Right atrium auricular region (tissue), 2 donors: ENCODE results near the gene WASHC4. TPM values are rescaled to one million over a fixed set of nuclear protein-coding genes. Genes with fewer than 3 reads are reported as not detected.

Experiments
- DNase-seq: peaks from one replicate; pipeline ENCODE4 v3.0.0-alpha.2; 2019; ENCODE audit warnings: low spot score
- H3K27ac ChIP-seq, 2 donors: fragments of 200-600 bp; sonication (generic); 1 replicate in 1 of 2; 2 replicates in 1 of 2; pipeline ENCODE4 v1.5.1; 2016 to 2019
- H3K27me3 ChIP-seq, 2 donors: fragments of 200-600 bp; sonication (generic); one replicate each; pipeline versions ENCODE4 v1.5.1 to v1.6.0; 2017 to 2019
- H3K36me3 ChIP-seq: fragments of 200-600 bp; sonication (generic); one replicate; pipeline ENCODE4 v1.5.1; 2016
- H3K4me1 ChIP-seq, 2 donors: fragments of 200-600 bp; sonication (generic); one replicate each; pipeline versions ENCODE4 v1.5.1 to v1.6.0; 2017 to 2019
- H3K4me3 ChIP-seq, 2 donors: fragments of 200-600 bp; sonication (generic); 1 replicate in 1 of 2; 2 replicates in 1 of 2; pipeline ENCODE4 v1.5.1; 2017 to 2019; ENCODE audit warnings: mild to moderate bottlenecking in 1 of 2, moderate library complexity in 1 of 2
- H3K9me3 ChIP-seq, 2 donors: fragments of 200-600 bp; sonication (generic); one replicate each; pipeline ENCODE4 v1.5.1; 2019
- total RNA-seq, 2 donors: library from RNA; depleted of rRNA; stranded (reverse); fragments of >200 nt; gene quantifications; one replicate each; pipeline ENCODE4 v1.1.0, GENCODE V29; 2016
- TF ChIP-seq, protein P1 (sequence below), 2 donors: fragments of 200-600 bp; sonication (generic); IDR thresholded peaks; one replicate each; pipeline ENCODE4 v1.5.1; 2019; ENCODE audit warnings: antibody characterized with exemption in 2 of 2

Gene WASHC4
- total RNA-seq, 2 donors from 2014 or later = 19.5 to 23.8 TPM

DNA sequence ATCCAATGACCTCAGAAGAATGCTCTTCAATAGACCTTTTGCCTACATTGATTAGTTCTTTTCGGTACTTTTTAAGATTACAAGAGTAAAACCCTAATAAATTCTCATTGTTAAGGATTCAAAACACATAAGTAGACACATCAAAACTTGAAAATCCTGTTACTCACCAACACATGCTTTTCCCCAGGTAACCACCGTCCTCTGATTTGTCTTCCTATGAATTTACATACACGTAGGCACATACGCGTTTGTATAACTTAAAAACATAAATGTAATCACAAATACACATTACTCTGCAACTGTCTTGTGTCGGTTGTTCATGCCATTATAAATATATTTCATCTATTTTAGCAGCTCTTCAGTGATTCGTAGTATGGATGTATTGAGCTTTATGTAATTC is 910 bp upstream of the WASHC4 start:
- DNase-seq = no peak
- Histone ChIP-seq H3K4me1 (peaks cover 0 to 38% of the 10 kb centered on the region in 2 donors), H3K27me3 (no peaks in the 10 kb centered on the region), H3K27ac (peak overlapping the region in 1 of 2 donors; percentile 95), H3K9me3 (no peaks in the 10 kb centered on the region), H3K4me3 (peak overlapping the region; percentile 81 to 98), H3K36me3 (no peaks in the 10 kb centered on the region)
- TF ChIP-seq, protein P1, sequence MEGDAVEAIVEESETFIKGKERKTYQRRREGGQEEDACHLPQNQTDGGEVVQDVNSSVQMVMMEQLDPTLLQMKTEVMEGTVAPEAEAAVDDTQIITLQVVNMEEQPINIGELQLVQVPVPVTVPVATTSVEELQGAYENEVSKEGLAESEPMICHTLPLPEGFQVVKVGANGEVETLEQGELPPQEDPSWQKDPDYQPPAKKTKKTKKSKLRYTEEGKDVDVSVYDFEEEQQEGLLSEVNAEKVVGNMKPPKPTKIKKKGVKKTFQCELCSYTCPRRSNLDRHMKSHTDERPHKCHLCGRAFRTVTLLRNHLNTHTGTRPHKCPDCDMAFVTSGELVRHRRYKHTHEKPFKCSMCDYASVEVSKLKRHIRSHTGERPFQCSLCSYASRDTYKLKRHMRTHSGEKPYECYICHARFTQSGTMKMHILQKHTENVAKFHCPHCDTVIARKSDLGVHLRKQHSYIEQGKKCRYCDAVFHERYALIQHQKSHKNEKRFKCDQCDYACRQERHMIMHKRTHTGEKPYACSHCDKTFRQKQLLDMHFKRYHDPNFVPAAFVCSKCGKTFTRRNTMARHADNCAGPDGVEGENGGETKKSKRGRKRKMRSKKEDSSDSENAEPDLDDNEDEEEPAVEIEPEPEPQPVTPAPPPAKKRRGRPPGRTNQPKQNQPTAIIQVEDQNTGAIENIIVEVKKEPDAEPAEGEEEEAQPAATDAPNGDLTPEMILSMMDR (IDR thresholded peaks at IDR 0.05) = no peak

DNA sequence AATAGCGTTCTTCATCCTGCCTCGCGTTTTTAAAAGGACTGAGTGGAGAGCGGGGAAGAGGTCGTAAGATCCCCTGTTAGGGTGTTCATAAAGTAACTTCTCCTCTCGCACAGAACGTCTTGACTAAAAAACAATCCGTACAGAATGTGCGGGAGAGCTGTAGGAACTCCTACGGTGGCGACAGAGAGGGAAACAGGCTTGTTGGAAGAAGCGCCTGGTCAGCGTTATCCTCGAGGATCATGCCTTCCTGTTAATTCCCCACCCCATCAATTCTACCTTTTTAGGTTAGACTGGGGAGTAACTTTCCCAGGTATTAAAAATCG is 399 bp upstream of the WASHC4 start:
- DNase-seq = no peak
- H3K4me1 ChIP-seq = peaks cover 0 to 39% of the 10 kb centered on the region in 2 donors
- no peaks in the 10 kb centered on the region for H3K9me3 ChIP-seq
- H3K4me3 ChIP-seq = peak overlapping the region; percentile 81 to 98
- H3K36me3 ChIP-seq = peaks cover 4% of the 10 kb centered on the region
- TF ChIP-seq, protein P1 (IDR thresholded peaks at IDR 0.05) = no peak
- H3K27ac ChIP-seq = peak overlapping the region; percentile 95 to 98
- H3K27me3 ChIP-seq = no peaks in the 10 kb centered on the region

DNA sequence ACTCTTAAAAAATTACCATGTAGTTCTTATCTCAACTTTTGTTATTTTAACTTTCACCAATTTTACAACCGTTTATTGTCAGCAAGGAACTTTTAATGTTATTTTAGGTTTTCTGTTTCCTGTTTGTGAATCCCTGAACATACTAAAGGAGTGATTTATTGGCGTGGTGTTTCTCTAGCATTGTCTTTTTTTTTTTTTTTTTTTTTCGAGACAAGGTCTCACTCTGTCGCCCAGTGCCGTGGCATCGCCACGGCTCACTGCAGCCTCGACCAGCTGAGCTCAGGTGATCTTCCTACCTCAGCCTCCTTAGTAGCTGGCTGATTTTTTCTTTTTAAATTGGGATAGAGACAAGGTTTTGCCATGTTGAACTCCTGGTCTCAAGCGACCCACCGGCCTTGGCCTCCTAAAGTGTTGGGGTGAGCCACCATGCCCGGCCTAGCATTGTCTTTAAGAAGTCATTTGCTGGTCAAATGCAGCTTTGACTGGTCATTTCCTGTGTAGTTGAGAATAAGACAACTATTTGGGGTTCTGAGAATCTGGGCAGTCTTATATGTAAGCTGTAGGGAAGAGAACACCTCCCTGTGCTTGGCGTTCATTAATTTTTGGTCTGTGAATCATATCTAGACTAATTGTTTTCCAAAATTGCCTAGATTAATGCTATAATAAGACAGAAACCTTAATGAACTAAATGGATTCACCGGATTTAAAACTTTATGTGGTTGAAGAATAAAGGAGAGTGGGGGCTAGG is 2.1 kb downstream of the WASHC4 start:
- DNase-seq = no peak
- H3K27me3 ChIP-seq = no peaks in the 10 kb centered on the region
- peak overlapping the region; percentile 49 to 95 for H3K27ac ChIP-seq
- H3K9me3 ChIP-seq = no peaks in the 10 kb centered on the region
- peaks cover 12% of the 10 kb centered on the region for H3K36me3 ChIP-seq
- TF ChIP-seq, protein P1 (IDR thresholded peaks at IDR 0.05) = no peak
- H3K4me3 ChIP-seq = peak overlapping the region; percentile 10 to 98
- peaks cover 0 to 39% of the 10 kb centered on the region in 2 donors for H3K4me1 ChIP-seq

DNA sequence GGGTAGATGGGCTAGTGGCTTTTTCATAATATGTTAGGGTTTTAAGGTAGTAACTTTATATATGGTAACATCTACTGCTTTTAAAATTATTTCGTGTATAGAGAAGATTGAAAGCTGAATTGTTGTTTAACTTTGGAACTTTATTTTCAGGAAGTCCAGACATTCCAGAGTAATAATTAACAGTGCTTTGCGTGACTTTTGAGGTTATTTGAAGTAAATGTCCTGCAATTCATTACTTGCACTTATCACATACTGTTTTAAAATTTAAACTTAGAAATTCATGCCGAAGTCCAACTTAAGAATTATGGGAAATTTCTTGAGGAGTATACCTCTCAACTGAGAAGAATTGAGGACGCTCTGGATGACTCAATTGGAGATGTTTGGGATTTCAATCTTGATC is 3.3 kb downstream of the WASHC4 start:
- no peak for DNase-seq
- no peak overlapping the region for H3K4me3 ChIP-seq
- H3K9me3 ChIP-seq = no peaks in the 10 kb centered on the region
- TF ChIP-seq, protein P1 (IDR thresholded peaks at IDR 0.05) = no peak
- H3K27me3 ChIP-seq = no peaks in the 10 kb centered on the region
- peaks cover 0 to 39% of the 10 kb centered on the region in 2 donors for H3K4me1 ChIP-seq
- peaks cover 20% of the 10 kb centered on the region for H3K36me3 ChIP-seq
- H3K27ac ChIP-seq = no peak overlapping the region

DNA sequence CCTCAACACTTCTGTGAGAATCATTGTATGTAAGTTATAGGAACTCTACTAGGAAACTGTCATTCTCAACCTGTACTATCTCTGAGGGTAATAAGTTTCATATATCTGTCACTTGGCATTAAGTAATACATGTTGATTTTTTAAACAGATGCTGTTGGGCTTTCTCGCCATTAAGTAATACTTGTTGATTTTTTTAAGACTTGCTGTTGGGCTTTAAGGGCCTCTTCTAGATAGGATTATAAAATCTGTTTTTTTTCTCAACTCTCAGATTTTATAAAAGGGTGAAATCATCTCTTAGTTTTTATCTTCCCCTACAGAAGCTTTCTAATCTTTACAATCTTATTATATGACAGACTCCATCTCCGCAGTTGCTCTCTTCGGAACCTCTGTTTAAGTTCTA is 5.6 kb downstream of the WASHC4 start:
- Histone ChIP-seq H3K4me1 (peaks cover 0 to 33% of the 10 kb centered on the region in 2 donors), H3K27me3 (no peaks in the 10 kb centered on the region), H3K4me3 (no peak overlapping the region), H3K27ac (no peak overlapping the region), H3K9me3 (no peaks in the 10 kb centered on the region), H3K36me3 (peaks cover 42% of the 10 kb centered on the region)
- DNase-seq = no peak
- TF ChIP-seq, protein P1 (IDR thresholded peaks at IDR 0.05) = no peak

DNA sequence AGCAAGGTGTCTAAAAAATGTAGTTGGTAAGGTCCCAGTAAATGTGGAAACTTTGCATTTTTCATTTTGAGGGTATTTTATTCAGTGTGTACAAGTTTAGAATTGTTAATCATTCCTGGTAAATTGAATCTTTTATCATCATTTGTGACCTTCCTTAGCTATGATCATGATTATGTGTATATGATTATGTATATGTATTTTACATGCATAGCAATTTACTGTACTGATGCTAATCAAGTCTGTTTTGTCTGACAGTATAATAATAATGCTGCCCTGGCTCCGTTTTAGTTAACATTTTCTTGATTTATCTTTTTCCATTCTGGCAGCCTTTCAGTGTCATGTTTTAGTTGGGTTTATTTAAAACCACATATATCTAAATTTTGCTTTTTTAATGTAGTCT is 9.4 kb downstream of the WASHC4 start:
- no peak for DNase-seq
- H3K4me3 ChIP-seq = no peak overlapping the region
- peaks cover 74% of the 10 kb centered on the region for H3K36me3 ChIP-seq
- TF ChIP-seq, protein P1 (IDR thresholded peaks at IDR 0.05) = no peak
- no peaks in the 10 kb centered on the region for H3K4me1 ChIP-seq
- H3K9me3 ChIP-seq = no peaks in the 10 kb centered on the region
- no peak overlapping the region for H3K27ac ChIP-seq
- H3K27me3 ChIP-seq = no peaks in the 10 kb centered on the region
